ENCODE measurements around the gene MSH2.
A peak's percentile ranks its signal among the peaks of the same experiment; 100 is the strongest.

Gene MSH2

GRCh38 chr2:47519604-47520301 lies 116.8 kb downstream of the MSH2 start:
- Histone ChIP-seq H3K9ac (peak overlapping the region in 9 of 11 experiments; percentile 72 to 88 (median 86); a peak in 18 of 22 replicates), H3K4me3 (peak overlapping the region in 9 of 10 experiments; percentile 56 to 81 (median 67); a peak in 16 of 20 replicates), H3K4me1 (peaks cover 17 to 72% (median 66%) of the 10 kb centered on the region in 10 experiments), H3K27me3 (no peaks in the 10 kb centered on the region), H3K4me2 (peak overlapping the region; percentile 88 to 99 (median 95)), H3K36me3 (no peaks in the 10 kb centered on the region; a peak in 1 of 22 replicates), H3K27ac (peak overlapping the region in 9 of 11 experiments; percentile 84 to 92 (median 90); a peak in 18 of 22 replicates), H4K20me1 (no peaks in the 10 kb centered on the region), H3K9me3 (replicated peaks in 1 of 11) (no peaks in the 10 kb centered on the region)
- 0 out of 22 replicates have a peak, but pooled peaks of 1 of the 11 experiments have one; percentile 80 for TF ChIP-seq Cebpa-rat (IDR thresholded peaks at IDR 0.05)

GRCh38 chr2:47520302-47520630 lies 117.3 kb downstream of the MSH2 start:
- no peaks in the 10 kb centered on the region for H3K9me3 ChIP-seq (replicated peaks in 1 of 11)
- peak overlapping the region; percentile 49 to 81 (median 66) for H3K4me3 ChIP-seq
- H3K4me2 ChIP-seq: peak overlapping the region; percentile 88 to 99 (median 95)
- H3K27ac ChIP-seq: peak overlapping the region in 10 of 11 experiments; percentile 46 to 92 (median 90); a peak in 20 of 22 replicates
- H3K27me3 ChIP-seq: no peaks in the 10 kb centered on the region
- H3K36me3 ChIP-seq: no peaks in the 10 kb centered on the region; a peak in 1 of 22 replicates
- no peaks in the 10 kb centered on the region for H4K20me1 ChIP-seq
- H3K4me1 ChIP-seq: peaks cover 17 to 77% (median 69%) of the 10 kb centered on the region in 10 experiments
- TF ChIP-seq Cebpa-rat (IDR thresholded peaks at IDR 0.05): peak in 9 of 11 experiments; percentile 5 to 91 (median 81); a peak in 16 of 22 replicates
- peak overlapping the region; percentile 56 to 88 (median 85); a peak in 21 of 22 replicates for H3K9ac ChIP-seq

GRCh38 chr2:47520825-47521665 lies 118.1 kb downstream of the MSH2 start:
- H3K4me1 ChIP-seq: peaks cover 17 to 82% (median 72%) of the 10 kb centered on the region in 10 experiments
- H3K36me3 ChIP-seq: no peaks in the 10 kb centered on the region; a peak in 1 of 22 replicates
- H3K27me3 ChIP-seq: no peaks in the 10 kb centered on the region
- no peaks in the 10 kb centered on the region for H4K20me1 ChIP-seq
- H3K9ac ChIP-seq: peak overlapping the region; percentile 56 to 88 (median 85); a peak in 21 of 22 replicates
- peak overlapping the region; percentile 49 to 81 (median 66) for H3K4me3 ChIP-seq
- H3K4me2 ChIP-seq: peak overlapping the region; percentile 88 to 99 (median 95)
- no peaks in the 10 kb centered on the region for H3K9me3 ChIP-seq (replicated peaks in 1 of 11)
- no peak for TF ChIP-seq Cebpa-rat (IDR thresholded peaks at IDR 0.05)
- H3K27ac ChIP-seq: peak overlapping the region in 10 of 11 experiments; percentile 46 to 92 (median 90); a peak in 21 of 22 replicates

- H3K27me3 ChIP-seq: no peaks in the 10 kb centered on the region
- peak overlapping the region in 10 of 11 experiments; percentile 56 to 88 (median 86); a peak in 20 of 22 replicates for H3K9ac ChIP-seq
- no peaks in the 10 kb centered on the region for H4K20me1 ChIP-seq
- H3K4me3 ChIP-seq: peak overlapping the region; percentile 49 to 81 (median 66)
- no peaks in the 10 kb centered on the region for H3K9me3 ChIP-seq (replicated peaks in 1 of 11)
- no peak for TF ChIP-seq Cebpa-rat (IDR thresholded peaks at IDR 0.05)
- H3K4me1 ChIP-seq: peaks cover 17 to 80% (median 67%) of the 10 kb centered on the region in 10 experiments
- H3K27ac ChIP-seq: peak overlapping the region in 10 of 11 experiments; percentile 46 to 92 (median 90); a peak in 20 of 22 replicates
- no peaks in the 10 kb centered on the region; a peak in 1 of 22 replicates for H3K36me3 ChIP-seq
- peak overlapping the region; percentile 88 to 99 (median 95) for H3K4me2 ChIP-seq
Observed at GRCh38 chr2:47521666-47522285, 118.8 kb downstream of the MSH2 start.

- Histone ChIP-seq H3K4me2 (peak overlapping the region in 9 of 11 experiments; percentile 12 to 69 (median 59); a peak in 17 of 22 replicates), H3K27ac (peak overlapping the region in 5 of 11 experiments; percentile 11 to 53 (median 46); a peak in 8 of 22 replicates), H4K20me1 (no peaks in the 10 kb centered on the region), H3K4me3 (no peak overlapping the region), H3K4me1 (peaks cover 7 to 49% (median 36%) of the 10 kb centered on the region in 10 experiments), H3K36me3 (no peaks in the 10 kb centered on the region), H3K9ac (peak overlapping the region in 4 of 11 experiments; percentile 9 to 42 (median 24); a peak in 4 of 22 replicates), H3K27me3 (no peaks in the 10 kb centered on the region), H3K9me3 (replicated peaks in 1 of 11) (no peaks in the 10 kb centered on the region)
- no peak for TF ChIP-seq Cebpa-rat (IDR thresholded peaks at IDR 0.05)
Observed at GRCh38 chr2:47525167-47525566, 122.2 kb downstream of the MSH2 start.

GRCh38 chr2:47528455-47528854 lies 125.5 kb downstream of the MSH2 start:
- H3K4me3 ChIP-seq: no peak overlapping the region
- TF ChIP-seq Cebpa-rat (IDR thresholded peaks at IDR 0.05): no peak
- H3K9ac ChIP-seq: no peak overlapping the region
- H3K4me1 ChIP-seq: peaks cover 1 to 26% (median 17%) of the 10 kb centered on the region in 10 experiments
- H3K27me3 ChIP-seq: no peaks in the 10 kb centered on the region
- H4K20me1 ChIP-seq: no peaks in the 10 kb centered on the region
- no peak overlapping the region for H3K27ac ChIP-seq
- H3K36me3 ChIP-seq: no peaks in the 10 kb centered on the region
- H3K4me2 ChIP-seq: no peak overlapping the region
- no peaks in the 10 kb centered on the region for H3K9me3 ChIP-seq (replicated peaks in 1 of 11)

- Histone ChIP-seq H3K9ac (no peak overlapping the region), H3K27ac (no peak overlapping the region), H3K4me2 (no peak overlapping the region), H3K4me1 (peaks cover 6 to 27% (median 21%) of the 10 kb centered on the region in 10 experiments), H3K4me3 (no peak overlapping the region), H4K20me1 (no peaks in the 10 kb centered on the region), H3K36me3 (no peaks in the 10 kb centered on the region), H3K9me3 (replicated peaks in 1 of 11) (no peaks in the 10 kb centered on the region), H3K27me3 (no peaks in the 10 kb centered on the region)
- TF ChIP-seq Cebpa-rat (IDR thresholded peaks at IDR 0.05): no peak
Observed at GRCh38 chr2:47528874-47529273, 125.9 kb downstream of the MSH2 start.

- no peaks in the 10 kb centered on the region for H4K20me1 ChIP-seq
- H3K4me1 ChIP-seq: peaks cover 9 to 35% (median 28%) of the 10 kb centered on the region in 10 experiments
- TF ChIP-seq Cebpa-rat (IDR thresholded peaks at IDR 0.05): no peak
- H3K4me3 ChIP-seq: no peak overlapping the region
- no peaks in the 10 kb centered on the region for H3K36me3 ChIP-seq
- H3K9me3 ChIP-seq (replicated peaks in 1 of 11): no peaks in the 10 kb centered on the region
- H3K27ac ChIP-seq: no peak overlapping the region
- H3K9ac ChIP-seq: no peak overlapping the region
- H3K27me3 ChIP-seq: no peaks in the 10 kb centered on the region
- H3K4me2 ChIP-seq: no peak overlapping the region
Observed at GRCh38 chr2:47530105-47530760, 127.3 kb downstream of the MSH2 start.

All from BLaER1 treated with 17β-estradiol and CSF1 and Interleukin-3, amounts not matched to agents 10 nM and 100 nM (cell line).